ENCODE measurements around the gene C16orf92.
"Not testable (repeated sequence)": the region's sequence is repeated elsewhere in the genome, so short reads cannot be mapped to it uniquely, and the experiment has no call there.

The C16orf92 gene

GRCh38 chr16:30027588-30028437, 4.8 kb downstream of the C16orf92 start:
- no peak for DNase-seq

DNA sequence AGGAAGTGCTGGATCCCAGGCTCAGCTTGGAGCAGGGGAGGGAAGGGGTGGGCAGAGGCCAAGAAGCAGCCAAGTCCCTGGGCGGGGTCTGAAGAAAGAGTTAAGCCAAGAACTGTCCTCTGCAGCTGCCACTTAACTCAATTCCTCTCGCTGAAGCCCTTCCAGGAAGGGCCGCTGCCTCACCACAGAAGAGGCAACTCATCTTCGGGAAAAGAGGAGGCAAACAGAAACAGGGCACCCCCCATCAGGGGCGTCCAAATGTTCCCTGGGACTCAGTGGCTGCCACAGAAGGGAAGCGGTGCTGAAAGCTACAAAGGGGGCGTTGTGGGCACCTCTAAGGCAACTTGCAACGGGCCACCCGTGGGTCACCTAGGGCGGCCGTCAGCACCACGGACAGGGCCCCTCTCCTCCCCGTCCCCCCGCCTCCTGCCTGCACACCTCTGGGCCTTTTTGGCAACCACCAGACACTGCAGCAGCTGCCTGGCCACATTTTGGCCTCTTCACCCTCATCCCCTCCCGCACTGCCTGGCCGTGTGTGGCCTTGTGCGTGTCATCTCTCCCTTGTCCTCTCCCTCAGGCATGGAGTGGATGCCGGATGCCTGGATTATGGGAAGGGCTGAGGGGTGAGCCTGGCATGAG, 5.6 kb downstream of the C16orf92 start:
- no peak for DNase-seq

DNA sequence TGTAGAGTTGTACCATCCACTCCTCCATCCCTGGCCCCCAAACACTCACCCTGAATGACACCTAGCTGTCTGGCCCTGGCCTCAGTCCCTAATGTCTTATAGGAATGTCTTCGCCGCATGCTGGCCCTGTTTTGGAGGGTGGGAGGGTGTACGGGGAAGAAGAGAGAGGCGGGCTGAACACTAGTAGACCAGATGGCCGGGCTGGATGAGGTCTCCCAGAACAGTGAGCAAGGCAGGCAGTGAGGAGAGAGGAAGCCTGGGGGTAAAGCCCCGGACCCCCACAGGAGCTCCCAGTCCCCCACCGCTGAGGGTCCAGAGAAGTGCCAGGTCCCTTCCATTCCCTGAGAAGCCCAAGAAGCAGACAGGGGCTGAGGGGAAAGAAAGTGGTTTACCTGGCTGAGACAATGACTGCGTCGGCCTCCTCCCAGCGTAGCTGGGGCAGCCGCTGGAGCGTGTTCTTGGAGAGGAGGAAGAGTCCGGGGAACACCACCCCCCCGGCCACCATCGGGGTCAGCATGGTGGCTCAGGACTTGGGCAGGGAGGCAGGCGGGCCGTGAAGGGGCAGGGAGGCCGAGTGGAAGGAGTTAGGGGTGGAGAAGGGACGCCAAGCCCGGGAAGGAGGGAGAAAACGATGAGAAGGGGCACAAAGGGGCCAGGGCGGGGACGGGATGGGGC, 7.2 kb downstream of the C16orf92 start:
- no peak for DNase-seq

- peak; percentile 32 for DNase-seq
Measured at GRCh38 chr16:30030841-30031413, 7.9 kb downstream of the C16orf92 start, which contains the start of gene TLCD3B. Gene TLCD3B (minus strand): TSS chr16:30031271. CDS start chr16:30030527, 744 bp downstream.

- no peak for DNase-seq
Measured at GRCh38 chr16:30031477-30031918, 8.5 kb downstream of the C16orf92 start.

DNA sequence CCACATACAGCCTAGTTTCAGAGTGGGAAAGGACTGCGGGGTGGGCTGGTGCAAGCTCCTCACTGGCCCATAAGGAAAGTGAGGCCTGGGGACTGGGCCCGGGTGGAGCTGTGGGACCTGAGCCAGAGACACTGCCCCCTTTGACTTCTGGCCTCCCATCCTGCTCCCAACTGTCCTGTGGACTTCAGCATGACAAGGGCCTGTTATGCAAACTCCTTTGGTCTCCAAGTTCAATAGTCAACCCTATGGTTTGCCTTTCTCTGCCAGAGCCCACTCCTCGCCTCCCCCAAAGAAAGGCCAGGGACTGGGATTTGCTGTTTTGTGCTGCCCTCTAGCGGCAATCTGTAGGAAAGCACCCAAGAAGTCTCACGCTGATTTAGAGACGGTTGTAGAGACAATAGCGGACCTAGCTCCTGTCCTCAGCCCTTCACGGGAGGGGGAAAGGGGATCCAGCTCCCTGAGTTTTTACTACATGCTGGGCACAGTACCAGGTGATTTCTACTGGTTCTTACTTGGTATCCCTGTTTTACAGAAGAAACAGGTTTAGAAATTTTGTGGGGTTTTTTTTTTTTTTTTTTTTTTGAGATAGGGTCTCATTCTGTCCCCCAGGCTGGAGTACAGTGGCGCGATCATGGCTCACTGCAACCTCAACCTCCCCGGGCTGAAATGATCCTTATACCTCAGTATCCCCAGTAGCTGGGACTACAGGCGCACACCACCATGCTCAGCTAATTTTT, 9.3 kb downstream of the C16orf92 start:
- DNase-seq: peak; percentile 75

- DNase-seq: no peak
Measured at GRCh38 chr16:30033270-30033669, 10.3 kb downstream of the C16orf92 start.

- no peak for DNase-seq
Measured at GRCh38 chr16:30040221-30040620, 17.2 kb downstream of the C16orf92 start.

GRCh38 chr16:30040690-30041089, 17.7 kb downstream of the C16orf92 start:
- DNase-seq: not testable (repeated sequence)

- no peak for DNase-seq
Measured at GRCh38 chr16:30041841-30042240, 18.8 kb downstream of the C16orf92 start.

DNA sequence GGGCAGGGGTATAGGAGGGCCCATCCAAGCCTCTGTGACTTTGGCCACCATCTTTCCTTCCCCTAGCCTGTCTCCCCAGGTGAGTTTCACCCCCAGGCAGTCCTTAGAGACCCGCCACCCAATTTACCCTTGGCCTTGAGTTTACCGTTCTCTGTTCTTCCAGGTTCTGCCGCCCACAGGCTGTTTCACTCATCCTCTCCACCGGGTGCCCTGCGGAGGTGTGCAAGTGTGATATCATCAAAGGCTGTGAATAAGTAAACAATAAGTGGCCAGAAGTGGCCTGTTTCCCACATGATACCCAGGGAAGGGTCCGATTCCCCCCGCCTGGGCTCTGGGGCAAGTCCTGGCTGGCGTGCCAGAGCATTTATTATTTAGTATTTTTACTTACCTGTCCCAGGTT, 23.2 kb downstream of the C16orf92 start:
- no peak for DNase-seq

DNA sequence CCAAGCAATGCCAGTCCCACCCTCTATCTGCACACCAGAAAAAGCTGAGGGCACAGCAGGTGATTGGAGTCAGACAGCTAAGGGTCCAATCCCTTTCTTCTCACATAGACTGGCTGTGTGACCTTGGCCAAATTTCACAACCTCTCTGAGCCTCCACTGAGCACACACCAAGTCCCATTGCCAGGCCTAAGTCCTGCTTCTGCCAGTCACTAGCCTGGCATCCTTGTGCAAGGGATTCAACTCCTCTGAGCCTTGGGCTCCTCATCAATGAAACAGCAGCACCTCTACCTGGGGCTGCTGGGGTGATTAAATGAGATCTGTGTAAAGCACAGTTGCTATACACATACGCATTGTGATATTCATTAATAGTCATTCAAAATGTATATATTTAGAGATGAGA, 23.6 kb downstream of the C16orf92 start:
- DNase-seq: no peak

DNA sequence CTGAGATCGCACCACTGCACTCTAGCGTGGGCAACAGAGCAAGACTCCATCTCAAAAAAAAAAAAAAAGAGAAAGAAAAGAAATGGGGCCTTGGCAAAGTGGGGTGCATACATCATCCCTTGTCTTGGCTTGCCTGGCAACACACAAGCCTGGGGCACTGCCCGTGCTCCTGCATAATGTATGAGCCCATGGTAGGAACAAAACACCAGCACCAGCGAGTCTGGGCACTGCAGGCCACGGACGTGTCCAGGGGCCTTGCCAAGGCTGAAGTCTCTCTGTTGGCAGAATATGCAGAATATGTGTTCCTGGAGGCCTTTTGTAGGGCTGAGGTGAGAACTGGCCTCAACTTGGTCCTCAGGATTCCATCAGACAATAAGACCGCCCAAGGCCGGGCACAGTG, 26.9 kb downstream of the C16orf92 start:
- no peak for DNase-seq

DNA sequence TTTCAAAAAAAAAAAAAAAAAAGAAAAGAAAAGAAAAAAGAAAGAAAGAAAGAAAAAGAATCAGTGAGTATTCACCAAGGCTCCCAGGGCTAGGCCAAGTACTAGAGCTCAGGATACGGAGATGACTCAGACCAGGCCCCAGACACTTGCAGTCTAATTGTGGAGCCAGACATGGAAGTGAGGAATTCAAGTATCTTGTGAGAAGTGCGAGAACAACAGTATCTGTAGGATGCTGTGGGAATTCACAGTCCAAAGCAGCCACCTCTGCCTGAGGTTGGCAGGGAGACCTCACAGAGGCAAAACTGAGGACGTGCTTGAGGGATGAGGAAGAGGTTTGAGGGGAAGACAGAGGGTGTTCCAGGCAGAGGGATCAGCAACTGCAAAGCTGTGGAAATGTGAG, 28.5 kb downstream of the C16orf92 start:
- no peak for DNase-seq

GRCh38 chr16:30052671-30053372, 29.8 kb downstream of the C16orf92 start:
- peak; percentile 92 for DNase-seq

DNA sequence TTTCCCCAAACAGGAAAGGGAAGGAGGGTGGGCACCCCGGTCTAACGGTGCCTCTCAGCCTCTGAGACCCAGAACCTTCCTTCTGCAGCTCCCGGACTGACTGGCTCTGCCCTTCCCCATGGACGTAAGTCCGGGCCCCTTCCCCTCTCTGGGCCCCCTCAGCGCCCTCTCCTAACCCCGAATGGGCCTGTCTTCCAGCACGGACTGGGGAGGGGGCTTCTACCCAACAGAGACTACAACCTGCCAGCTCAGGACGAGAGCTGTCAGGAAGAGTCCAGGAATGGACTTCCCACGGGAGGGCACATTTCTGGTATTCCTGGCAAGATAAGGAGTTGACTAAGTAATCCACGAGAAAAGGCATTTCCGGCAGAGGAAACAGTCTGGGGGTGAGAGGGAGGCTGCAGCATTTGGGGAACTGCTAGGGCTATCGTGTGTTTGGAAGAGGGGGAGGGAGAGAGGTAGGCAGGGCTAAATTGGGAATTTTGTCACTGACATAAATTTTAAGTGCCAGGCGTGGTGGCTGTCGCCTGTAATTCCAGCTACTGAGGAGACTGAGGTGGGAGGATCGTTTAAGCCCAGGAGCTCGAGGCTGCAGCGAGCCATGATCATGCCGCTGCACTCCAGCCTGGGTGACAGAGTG, 30.5 kb downstream of the C16orf92 start:
- no peak for DNase-seq

DNA sequence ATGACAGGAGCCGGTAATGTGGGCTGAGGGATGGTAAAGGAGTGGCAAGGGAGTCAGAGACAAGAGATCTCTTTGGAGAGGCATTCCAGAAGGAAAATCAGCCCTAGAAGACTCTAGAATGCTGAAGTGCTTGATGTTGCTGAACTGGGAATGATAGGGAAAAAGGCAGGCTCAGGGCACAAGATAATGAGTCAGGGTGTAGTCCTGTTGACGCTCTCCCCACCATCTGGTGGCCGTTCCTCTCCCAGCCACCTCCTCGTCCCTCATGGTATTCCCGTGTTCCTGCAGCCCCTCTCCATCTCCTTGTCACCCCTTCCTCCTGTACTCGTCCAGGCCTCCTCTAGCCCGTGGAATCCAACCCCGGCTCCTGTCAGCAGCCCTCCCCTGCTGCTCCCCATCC, 31.5 kb downstream of the C16orf92 start:
- no peak for DNase-seq

GRCh38 chr16:30054959-30055553, 32.1 kb downstream of the C16orf92 start:
- no peak for DNase-seq

GRCh38 chr16:30060346-30060745, 37.3 kb downstream of the C16orf92 start:
- no peak for DNase-seq

GRCh38 chr16:30060836-30061554, 38.0 kb downstream of the C16orf92 start:
- no peak for DNase-seq
